HepG2 (cell line): ENCODE measurements around the gene PDGFA. TPM values are rescaled to one million over a fixed set of nuclear protein-coding genes. Genes with fewer than 3 reads are reported as not detected.

Source experiments
- ATAC-seq: fragments of 200-7000 bp; cut with Tn5 transposase; 3 replicates; pipeline ENCODE4 v1.9.1; 2020; ENCODE audit warnings: mild to moderate bottlenecking, moderate library complexity
- BruUV-seq: library from RNA; stranded (reverse); fragments of 400-500 nt; replicated peaks from 2 replicates; lab custom pipeline; 2021; lab: Mats Ljungman, UMichigan
- CTCF ChIA-PET: fragments of 300-600 bp; formaldehyde crosslinking; extraction: SDS; loops from one replicate; lab custom pipeline; 2021; ENCODE audit warnings: low total read pairs, inconsistent platforms, low intra/inter-chr PET ratio; lab: Yijun Ruan, JAX
- POLR2A ChIA-PET: fragments of 350-600 bp; sonication (Branson Sonifier 250); formaldehyde crosslinking; loops from one replicate; lab custom pipeline; 2020; ENCODE audit warnings: antibody characterized with exemption, inconsistent platforms; lab: Yijun Ruan, JAX
- DNase-seq: peaks from one replicate; pipeline ENCODE4 v3.0.0-alpha.2; 2015; ENCODE audit warnings: low spot score
- FAIRE-seq: peaks from 3 replicates; lab custom pipeline; 2011; peaks lifted over from hg19 to GRCh38; lab: Jason Lieb, UNC
- H2AFZ ChIP-seq: one replicate; pipeline ENCODE4 v1.6.1; 2011; ENCODE audit warnings: low read length, inconsistent platforms
- H3K27ac ChIP-seq: fragments of 300-600 bp; 3 replicates; pipeline ENCODE4 v1.8.0; 2011; ENCODE audit warnings: mixed run types, mild to moderate bottlenecking, mixed read lengths, low read length, inconsistent platforms; ENCODE audit not compliant: insufficient read depth; ENCODE audit errors: extremely low read length
- H3K27me3 ChIP-seq, 2 experiments: fragments of 200-600 bp in 1 of 2; 2 replicates in 1 of 2; 3 replicates in 1 of 2; pipeline versions ENCODE4 v1.6.0 to v1.8.0; 2011; ENCODE audit warnings: low read length in 2 of 2, mild to moderate bottlenecking in 2 of 2, moderate library complexity in 2 of 2, inconsistent platforms in 1 of 2; ENCODE audit not compliant: insufficient read depth in 2 of 2, control insufficient read depth in 1 of 2
- H3K36me3 ChIP-seq, 2 experiments: fragments of 200-600 bp in 1 of 2; replicated peaks in 1 of 2; 2 replicates in 1 of 2; 3 replicates in 1 of 2; pipeline versions ENCODE4 v1.5.1 to v1.8.0; 2011; ENCODE audit warnings: low read length in 2 of 2, inconsistent platforms in 1 of 2; ENCODE audit not compliant: insufficient read depth in 2 of 2, control insufficient read depth in 1 of 2
- H3K4me1 ChIP-seq: 2 replicates; pipeline ENCODE4 v1.5.1; 2012; ENCODE audit warnings: low read length, inconsistent platforms; ENCODE audit not compliant: insufficient read depth
- H3K4me2 ChIP-seq: 2 replicates; pipeline ENCODE4 v1.6.0; 2011; ENCODE audit warnings: low read depth, low read length, inconsistent platforms
- H3K4me3 ChIP-seq, 3 experiments: fragments of 200-600 bp in 1 of 3; sonication (generic), shearing (Covaris generic) in 1 of 3; replicated peaks in 1 of 3; 2 replicates each; pipeline ENCODE4 v1.5.1; 2011 to 2016; ENCODE audit warnings: low read length in 3 of 3, inconsistent platforms in 2 of 3, low read depth in 2 of 3, mild to moderate bottlenecking in 2 of 3, control low read depth in 1 of 3, mixed read lengths in 1 of 3; ENCODE audit not compliant: insufficient read depth in 1 of 3
- H3K79me2 ChIP-seq: one replicate; pipeline ENCODE4 v1.6.1; 2011; ENCODE audit warnings: low read length, inconsistent platforms; ENCODE audit not compliant: insufficient read depth
- H3K9ac ChIP-seq: 2 replicates; pipeline ENCODE4 v1.6.0; 2011; ENCODE audit warnings: mild to moderate bottlenecking, low read depth, low read length, inconsistent platforms; ENCODE audit not compliant: insufficient read depth
- H3K9me3 ChIP-seq: 2 replicates; pipeline ENCODE4 v1.5.1; 2012; ENCODE audit warnings: mild to moderate bottlenecking, low read length
- H4K20me1 ChIP-seq: 2 replicates; pipeline ENCODE4 v1.6.0; 2011; ENCODE audit warnings: inconsistent platforms, mild to moderate bottlenecking, low read length, moderate library complexity; ENCODE audit not compliant: insufficient read depth
- ARHGAP35 ChIP-seq: sonication (generic); formaldehyde crosslinking; IDR thresholded peaks from 2 replicates; pipeline ENCODE4 v1.9.0; 2022; ENCODE audit warnings: mild to moderate bottlenecking, inconsistent platforms, moderate library complexity, missing genetic modification reagents, borderline replicate concordance
- NFATC3 ChIP-seq: sonication (generic); formaldehyde crosslinking; IDR thresholded peaks from 2 replicates; pipeline ENCODE4 v1.5.1; 2020; ENCODE audit warnings: mild to moderate bottlenecking, missing genetic modification reagents
- ZNF180 ChIP-seq: sonication (generic); formaldehyde crosslinking; IDR thresholded peaks from 2 replicates; pipeline ENCODE4 v1.4.0; 2020; ENCODE audit warnings: low read depth, missing genetic modification reagents, borderline replicate concordance
- ZNF629 ChIP-seq: sonication (generic); formaldehyde crosslinking; conservative IDR thresholded peaks from 2 replicates; pipeline ENCODE4 v1.5.0; 2020; ENCODE audit warnings: missing genetic modification reagents
- WGBS: methylation state at CpG from one replicate; pipeline ENCODE4 v1.1.6; 2017; ENCODE audit warnings: low lambda C conversion rate; 5-methylcytosine and 5-hydroxymethylcytosine counted together
- in situ Hi-C: cut with HindIII; loops from 2 replicates; pipeline ENCODE4 v1.10.0; 2017; ENCODE audit warnings: low pct_unique_long_range_greater_than_20kb; ENCODE audit not compliant: extremely low pct_ligation_motif_present
- intact Hi-C: fragments of 100-400 bp; cut with micrococcal nuclease; formaldehyde crosslinking; loops from one replicate; pipeline ENCODE4 v1.10.0; 2022; ENCODE audit not compliant: unreplicated experiment
- polyA plus RNA-seq, 8 experiments: library from polyadenylated mRNA; depleted of rRNA in 3 of 8; stranded (reverse) in 7 of 8; unstranded in 1 of 8; fragments of >200 nt; fragmentation: Illumina TruSeq in 4 of 8; extraction: Trizol in 4 of 8; gene quantifications; 2 replicates each; pipeline versions ENCODE4 v1.2.1 to v1.2.3, GENCODE V29; 2011 to 2016; ENCODE audit warnings: low read depth in 4 of 8, missing spikeins in 1 of 8, mixed read lengths in 1 of 8; ENCODE audit not compliant: insufficient read depth in 1 of 8
- total RNA-seq, 5 experiments: library from RNA; depleted of rRNA; stranded (reverse); fragments of >200 nt; fragmentation: Illumina TruSeq; extraction: Trizol; gene quantifications; 2 replicates each; pipeline ENCODE4 v1.2.3, GENCODE V29; 2016; ENCODE audit warnings: low read depth in 1 of 5
- TF ChIP-seq, protein P1 (sequence below): sonication (generic); formaldehyde crosslinking; IDR thresholded peaks from 2 replicates; pipeline ENCODE4 v1.4.0; 2020; ENCODE audit warnings: missing genetic modification reagents

The PDGFA gene
- total and polyA plus RNA-seq, 2 of the 13 experiments (the other 11 are each of a cell fraction or from before 2014, with no cell fraction given): 1.5 to 3.4 TPM

DNA sequence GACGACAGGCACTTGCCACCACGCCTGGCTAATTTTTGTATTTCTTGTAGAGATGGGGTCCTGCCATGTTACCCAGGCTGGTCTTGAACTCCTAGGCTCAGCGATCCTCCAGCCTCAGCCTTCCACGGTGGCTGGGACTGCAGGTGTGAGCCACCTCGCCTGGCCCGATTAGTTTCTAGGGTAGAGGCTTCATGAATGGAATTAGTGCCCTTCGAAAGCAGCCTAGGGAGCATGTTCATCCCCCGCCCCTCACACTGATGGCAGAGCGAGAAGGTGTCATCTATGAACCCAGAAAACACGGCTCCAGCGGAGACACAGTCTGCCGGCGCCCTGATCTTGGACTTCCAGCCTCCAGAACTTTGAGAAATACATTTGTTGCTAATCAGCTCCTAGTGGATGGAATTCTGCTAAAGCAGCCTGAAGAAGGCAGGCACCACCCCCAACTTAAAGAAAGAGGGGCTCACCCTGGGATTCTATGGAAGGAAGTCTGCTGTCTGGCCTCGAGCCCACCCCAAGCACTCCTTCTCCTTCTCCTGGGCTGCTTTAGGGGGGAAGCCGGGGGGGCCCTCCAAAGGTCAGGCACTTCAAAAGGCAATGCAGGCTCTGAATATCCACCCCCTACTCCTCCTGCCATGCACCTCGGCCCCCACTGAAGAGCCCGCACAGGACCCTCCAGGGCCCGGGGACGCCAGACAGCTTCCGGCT is 10.1 kb downstream of the PDGFA start:
- intact Hi-C loops (no loop called here), in situ Hi-C loops (no loop called here)
- Histone ChIP-seq H3K27ac (no peak overlapping the region), H3K4me3 (no peak overlapping the region), H4K20me1 (peaks cover 2% of the 10 kb centered on the region; the same call in 1 of the 2 replicates), H2AFZ (no peak overlapping the region), H3K4me2 (no peak overlapping the region), H3K79me2 (no peaks in the 10 kb centered on the region), H3K4me1 (peaks cover 2% of the 10 kb centered on the region), H3K27me3 (no peaks in the 10 kb centered on the region), H3K36me3 (no peaks in the 10 kb centered on the region), H3K9me3 (no peaks in the 10 kb centered on the region), H3K9ac (no peak overlapping the region)
- no TSS peak for BruUV-seq
- CTCF ChIA-PET: no interaction called here
- DNase-seq (no peak), ATAC-seq (no peak), FAIRE-seq (no peak)
- TF ChIP-seq NFATC3 (no peak), ZNF180 (no peak)
- TF ChIP-seq, protein P1, sequence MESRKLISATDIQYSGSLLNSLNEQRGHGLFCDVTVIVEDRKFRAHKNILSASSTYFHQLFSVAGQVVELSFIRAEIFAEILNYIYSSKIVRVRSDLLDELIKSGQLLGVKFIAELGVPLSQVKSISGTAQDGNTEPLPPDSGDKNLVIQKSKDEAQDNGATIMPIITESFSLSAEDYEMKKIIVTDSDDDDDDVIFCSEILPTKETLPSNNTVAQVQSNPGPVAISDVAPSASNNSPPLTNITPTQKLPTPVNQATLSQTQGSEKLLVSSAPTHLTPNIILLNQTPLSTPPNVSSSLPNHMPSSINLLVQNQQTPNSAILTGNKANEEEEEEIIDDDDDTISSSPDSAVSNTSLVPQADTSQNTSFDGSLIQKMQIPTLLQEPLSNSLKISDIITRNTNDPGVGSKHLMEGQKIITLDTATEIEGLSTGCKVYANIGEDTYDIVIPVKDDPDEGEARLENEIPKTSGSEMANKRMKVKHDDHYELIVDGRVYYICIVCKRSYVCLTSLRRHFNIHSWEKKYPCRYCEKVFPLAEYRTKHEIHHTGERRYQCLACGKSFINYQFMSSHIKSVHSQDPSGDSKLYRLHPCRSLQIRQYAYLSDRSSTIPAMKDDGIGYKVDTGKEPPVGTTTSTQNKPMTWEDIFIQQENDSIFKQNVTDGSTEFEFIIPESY (CRISPR knock-in tag): no peak
- POLR2A ChIA-PET: no interaction called here
- 87% methylated on average over 13 of the region's 20 CpGs for WGBS

DNA sequence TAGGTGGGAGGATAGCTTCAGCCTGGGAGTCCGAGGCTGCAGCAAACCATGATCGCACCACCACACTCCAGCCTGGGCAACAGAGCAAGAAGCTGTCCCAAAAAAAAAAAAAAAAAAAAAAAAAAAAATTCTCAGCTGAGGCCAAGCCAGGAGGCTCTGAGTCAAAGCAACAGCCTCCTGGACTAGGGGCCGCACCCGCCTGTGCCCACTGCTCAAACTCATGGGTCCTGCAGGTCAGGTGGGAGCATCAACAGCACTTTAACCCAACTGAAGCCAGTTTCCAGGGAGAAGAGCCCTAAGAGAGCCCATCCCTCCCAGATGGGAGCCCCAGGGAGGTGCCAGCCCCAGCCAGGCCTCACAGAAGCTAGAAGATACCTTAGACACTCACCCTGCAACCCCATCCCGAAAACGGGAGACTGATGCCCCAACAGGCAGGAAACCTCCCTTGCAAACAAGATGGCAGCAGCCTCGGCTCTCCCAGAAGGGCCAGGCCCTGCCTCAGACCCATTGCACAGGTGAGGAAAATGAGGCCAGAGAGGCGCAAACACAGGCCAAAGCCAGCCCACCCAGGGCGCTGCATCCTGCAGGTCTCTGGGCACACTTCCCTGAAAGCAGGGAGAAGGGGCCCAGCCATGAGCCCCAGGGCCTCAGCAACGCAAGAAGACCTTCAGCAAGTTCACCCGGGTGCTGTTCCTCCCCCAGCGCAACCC is 11.0 kb downstream of the PDGFA start:
- Histone ChIP-seq H3K9ac (no peak overlapping the region), H4K20me1 (peaks cover 2% of the 10 kb centered on the region; the same call in 1 of the 2 replicates), H3K27ac (no peak overlapping the region), H3K4me1 (peaks cover 11% of the 10 kb centered on the region), H3K79me2 (no peaks in the 10 kb centered on the region), H3K27me3 (no peaks in the 10 kb centered on the region), H3K4me3 (no peak overlapping the region), H2AFZ (no peak overlapping the region), H3K4me2 (no peak overlapping the region), H3K36me3 (no peaks in the 10 kb centered on the region), H3K9me3 (no peaks in the 10 kb centered on the region)
- intact Hi-C loops (no loop called here), in situ Hi-C loops (no loop called here)
- WGBS: 91% methylated on average over 7 of the region's 12 CpGs
- FAIRE-seq (no peak), DNase-seq (no peak), ATAC-seq (no peak)
- ChIA-PET POLR2A (no interaction called here), CTCF (no interaction called here)
- TF ChIP-seq ARHGAP35 (CRISPR knock-in tag) (no peak), ZNF629 (CRISPR knock-in tag) (peak; percentile 55; the same call in 1 of the 2 replicates)
- no TSS peak for BruUV-seq
